Measurements from ENCODE around the gene SSRP1. TPM values are rescaled to one million over a fixed set of nuclear protein-coding genes. Genes with fewer than 3 reads are reported as not detected.
A peak's percentile ranks its signal among the peaks of the same experiment; 100 is the strongest.
"Not testable (repeated sequence)": the region's sequence is repeated elsewhere in the genome, so short reads cannot be mapped to it uniquely, and the experiment has no call there.

Gene SSRP1
- total RNA-seq, 1 donor from 2014 or later, result 64.7 TPM

DNA sequence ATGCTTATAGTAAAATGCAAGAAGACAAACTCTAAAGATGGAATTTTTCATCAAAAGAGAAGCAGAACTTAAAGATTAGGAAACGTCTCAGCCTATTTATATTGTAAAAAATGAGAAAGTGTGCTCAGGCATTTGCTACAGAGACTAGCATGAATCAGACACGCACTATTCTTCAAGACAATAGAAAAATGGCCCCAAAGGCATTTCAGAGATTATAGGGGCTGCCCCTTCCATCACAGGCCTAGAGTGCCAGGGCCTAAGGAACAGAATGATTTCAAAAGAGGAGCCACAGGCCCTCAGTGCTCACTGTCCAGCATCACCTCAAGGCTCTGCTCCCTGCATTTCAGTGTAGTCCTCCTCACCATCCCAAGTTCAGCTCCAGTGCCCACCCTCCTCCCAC, 38.5 kb downstream of the SSRP1 start:
- Histone ChIP-seq H3K4me1 (peaks cover 15% of the 10 kb centered on the region), H3K36me3 (peaks cover 41% of the 10 kb centered on the region), H3K27me3 (no peaks in the 10 kb centered on the region), H3K27ac (no peak overlapping the region), H3K9me3 (peaks cover 6% of the 10 kb centered on the region), H3K4me3 (no peak overlapping the region)
- ATAC-seq (no peak), DNase-seq (no peak)
- intact Hi-C loops (cut with DNase I), result no loop called here
- TF ChIP-seq, protein P1, sequence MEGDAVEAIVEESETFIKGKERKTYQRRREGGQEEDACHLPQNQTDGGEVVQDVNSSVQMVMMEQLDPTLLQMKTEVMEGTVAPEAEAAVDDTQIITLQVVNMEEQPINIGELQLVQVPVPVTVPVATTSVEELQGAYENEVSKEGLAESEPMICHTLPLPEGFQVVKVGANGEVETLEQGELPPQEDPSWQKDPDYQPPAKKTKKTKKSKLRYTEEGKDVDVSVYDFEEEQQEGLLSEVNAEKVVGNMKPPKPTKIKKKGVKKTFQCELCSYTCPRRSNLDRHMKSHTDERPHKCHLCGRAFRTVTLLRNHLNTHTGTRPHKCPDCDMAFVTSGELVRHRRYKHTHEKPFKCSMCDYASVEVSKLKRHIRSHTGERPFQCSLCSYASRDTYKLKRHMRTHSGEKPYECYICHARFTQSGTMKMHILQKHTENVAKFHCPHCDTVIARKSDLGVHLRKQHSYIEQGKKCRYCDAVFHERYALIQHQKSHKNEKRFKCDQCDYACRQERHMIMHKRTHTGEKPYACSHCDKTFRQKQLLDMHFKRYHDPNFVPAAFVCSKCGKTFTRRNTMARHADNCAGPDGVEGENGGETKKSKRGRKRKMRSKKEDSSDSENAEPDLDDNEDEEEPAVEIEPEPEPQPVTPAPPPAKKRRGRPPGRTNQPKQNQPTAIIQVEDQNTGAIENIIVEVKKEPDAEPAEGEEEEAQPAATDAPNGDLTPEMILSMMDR (IDR thresholded peaks at IDR 0.05), result no peak

DNA sequence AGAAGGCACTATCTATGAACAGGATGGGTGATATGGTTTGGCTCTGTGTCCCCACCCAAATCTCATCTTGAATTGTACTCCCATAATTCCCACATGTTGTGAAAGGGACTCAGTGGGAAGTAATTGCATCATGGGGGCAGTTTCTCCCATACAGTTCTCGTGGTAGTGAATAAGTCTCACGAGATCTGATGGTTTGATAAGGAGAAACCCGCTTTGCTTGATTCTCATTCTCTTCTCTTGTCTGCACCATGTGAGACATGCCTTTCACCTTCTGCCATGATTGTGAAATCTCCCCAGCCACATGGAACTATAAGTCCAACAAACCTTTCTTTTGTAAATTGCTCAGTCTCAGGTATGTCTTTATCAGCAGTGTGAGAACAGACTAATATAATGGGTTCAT, 39.5 kb downstream of the SSRP1 start:
- DNase-seq; ATAC-seq; H3K27me3 ChIP-seq; H3K9me3 ChIP-seq; H3K4me3 ChIP-seq; intact Hi-C loops (cut with DNase I); H3K27ac ChIP-seq: not testable (repeated sequence)
- peaks cover 15% of the 10 kb centered on the region for H3K4me1 ChIP-seq
- peaks cover 30% of the 10 kb centered on the region for H3K36me3 ChIP-seq

DNA sequence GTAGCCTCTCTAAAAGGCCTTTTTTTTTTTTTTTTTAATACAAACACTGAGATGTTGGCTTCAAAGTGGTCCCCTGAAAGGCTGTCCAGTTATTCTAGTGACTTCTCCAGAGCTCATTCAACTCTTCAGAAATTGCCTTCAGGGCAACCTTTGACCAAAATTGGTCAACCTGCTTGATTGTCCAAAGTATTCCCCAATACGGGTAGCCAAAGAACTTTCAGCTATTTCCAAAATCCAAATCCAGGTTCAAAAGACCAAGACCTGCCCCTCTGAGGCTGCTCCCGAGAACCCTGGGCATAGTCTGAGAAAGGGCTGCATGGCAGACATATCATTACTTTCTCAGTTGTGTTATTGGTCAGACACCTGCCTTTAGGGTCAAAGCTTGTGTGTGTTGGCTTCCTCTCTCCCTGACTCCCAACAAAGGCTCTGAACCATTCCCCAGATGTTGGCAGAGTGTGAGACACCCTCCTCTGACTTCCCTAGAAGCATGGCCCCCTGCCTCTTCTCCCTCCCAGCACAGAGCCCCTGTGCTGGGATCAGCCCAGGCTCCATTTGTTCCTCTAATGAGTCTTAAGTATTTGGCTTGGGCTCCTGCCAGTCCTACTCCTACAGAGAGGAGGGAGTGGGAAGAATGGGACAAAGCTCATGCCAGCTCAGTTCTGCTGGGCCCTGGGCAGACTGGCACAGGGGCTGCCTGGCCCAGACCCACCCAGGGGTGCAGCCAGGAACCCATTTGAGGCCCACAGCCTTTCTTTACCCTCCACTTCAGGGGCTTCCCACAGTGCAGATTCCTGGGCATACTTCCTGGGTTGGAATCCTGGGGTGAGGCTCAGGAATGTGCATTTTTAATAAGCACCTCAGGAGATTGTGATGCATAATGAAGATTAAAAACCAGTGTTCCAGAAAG, 41.2 kb downstream of the SSRP1 start:
- intact Hi-C loops (cut with DNase I), result no loop called here
- Histone ChIP-seq H3K4me3 (no peak overlapping the region), H3K4me1 (peaks cover 19% of the 10 kb centered on the region), H3K9me3 (peaks cover 5% of the 10 kb centered on the region), H3K27me3 (no peaks in the 10 kb centered on the region), H3K36me3 (peaks cover 13% of the 10 kb centered on the region), H3K27ac (peak overlapping the region; percentile 58)
- no peak for DNase-seq
- TF ChIP-seq, protein P1 (IDR thresholded peaks at IDR 0.05), result no peak
- peak; percentile 91 for ATAC-seq

DNA sequence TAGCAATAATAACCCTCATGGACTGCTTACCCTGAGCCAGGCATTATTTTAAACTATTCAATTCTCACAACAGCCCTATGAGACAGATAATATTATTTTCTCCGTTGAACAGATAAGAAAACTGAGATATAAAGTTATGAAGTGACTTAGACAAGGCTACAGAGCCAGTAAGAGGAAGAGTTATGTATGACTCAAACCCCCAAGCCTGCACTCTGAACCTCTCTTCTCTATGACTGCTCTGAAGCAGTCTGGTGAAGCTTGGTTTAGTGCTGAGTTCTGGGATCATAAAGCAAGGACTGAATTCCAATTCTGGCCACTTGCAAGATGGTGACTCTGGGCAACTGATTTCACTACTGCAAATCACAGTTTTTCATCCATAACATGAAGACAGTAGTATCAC, 45.4 kb downstream of the SSRP1 start:
- ATAC-seq (no peak), DNase-seq (no peak)
- intact Hi-C loops (cut with DNase I), result no loop called here
- Histone ChIP-seq H3K4me3 (no peak overlapping the region), H3K4me1 (peaks cover 24% of the 10 kb centered on the region), H3K27me3 (no peaks in the 10 kb centered on the region), H3K36me3 (no peaks in the 10 kb centered on the region), H3K27ac (no peak overlapping the region), H3K9me3 (no peaks in the 10 kb centered on the region)
- TF ChIP-seq, protein P1 (IDR thresholded peaks at IDR 0.05), result no peak

DNA sequence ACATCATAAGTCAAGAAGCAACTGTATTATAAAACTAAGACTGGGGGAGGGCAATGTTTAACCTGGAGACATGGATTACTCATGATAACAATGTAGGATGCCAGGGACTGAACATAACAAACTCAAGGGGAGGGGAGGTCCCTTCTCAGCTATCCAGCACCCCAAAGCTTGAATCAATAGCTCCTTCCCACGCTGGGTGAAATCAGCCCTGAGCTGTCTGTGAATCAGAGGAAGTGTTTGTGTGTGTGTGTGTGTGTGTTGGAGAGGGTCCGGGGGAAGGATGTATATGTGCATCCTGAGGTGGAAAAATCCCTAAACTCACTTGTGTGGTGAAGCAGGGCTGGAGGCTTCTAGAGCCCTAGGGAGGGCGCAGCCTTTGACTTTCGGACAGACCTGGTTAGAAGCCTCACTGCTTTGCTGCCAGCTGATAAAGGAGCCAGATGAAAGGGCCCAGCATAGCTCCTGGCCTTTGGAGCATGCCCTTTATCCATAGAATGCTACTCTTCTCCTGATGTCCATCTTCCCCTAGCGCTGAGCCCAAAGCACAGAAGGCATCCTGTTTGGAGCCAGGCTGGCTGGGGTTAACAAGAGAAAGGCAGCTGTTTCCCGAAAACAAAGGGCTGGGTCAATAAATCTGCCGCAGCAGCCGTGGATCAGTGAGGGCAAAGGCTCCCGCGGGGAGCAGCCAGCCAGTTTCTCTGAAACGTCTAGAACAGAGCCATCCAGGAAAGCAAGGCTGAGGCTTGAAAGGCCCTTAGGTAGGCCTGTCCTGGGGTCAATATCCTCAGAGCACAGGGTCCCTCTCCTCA, 46.7 kb downstream of the SSRP1 start:
- peak; percentile 5 for ATAC-seq
- peaks cover 14% of the 10 kb centered on the region for H3K4me1 ChIP-seq
- H3K27me3 ChIP-seq, result no peaks in the 10 kb centered on the region
- no peaks in the 10 kb centered on the region for H3K36me3 ChIP-seq
- H3K9me3 ChIP-seq, result no peaks in the 10 kb centered on the region
- no peak for DNase-seq
- intact Hi-C loops (cut with DNase I), result no loop called here
- no peak overlapping the region for H3K27ac ChIP-seq
- TF ChIP-seq, protein P1 (IDR thresholded peaks at IDR 0.05), result no peak
- H3K4me3 ChIP-seq, result no peak overlapping the region

DNA sequence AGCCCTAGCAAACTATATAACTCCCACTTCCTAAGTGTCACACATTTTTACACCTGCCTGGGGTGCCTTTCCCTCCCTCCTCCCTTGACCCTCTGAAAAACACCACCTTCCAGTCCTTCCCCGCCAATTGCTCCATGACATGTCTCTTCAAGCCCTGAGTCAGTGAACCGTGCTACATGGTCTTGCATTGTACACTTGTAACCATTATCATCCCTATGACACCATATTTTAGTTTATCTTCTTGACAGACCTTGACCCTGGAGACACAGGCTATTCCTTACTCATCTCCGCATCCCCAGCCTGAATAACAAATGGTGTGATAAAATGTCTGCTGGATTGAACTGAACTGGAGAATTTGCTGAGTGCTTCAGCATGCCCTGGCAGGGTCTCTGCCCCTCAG, 47.8 kb downstream of the SSRP1 start:
- no peaks in the 10 kb centered on the region for H3K36me3 ChIP-seq
- H3K27ac ChIP-seq, result no peak overlapping the region
- H3K4me3 ChIP-seq, result no peak overlapping the region
- H3K4me1 ChIP-seq, result peaks cover 9% of the 10 kb centered on the region
- no peaks in the 10 kb centered on the region for H3K9me3 ChIP-seq
- TF ChIP-seq, protein P1 (IDR thresholded peaks at IDR 0.05), result no peak
- DNase-seq (no peak), ATAC-seq (no peak)
- intact Hi-C loops (cut with DNase I), result no loop called here
- H3K27me3 ChIP-seq, result no peaks in the 10 kb centered on the region
